GM18507 (cell line): ENCODE data around the gene AIFM3.

Experiments used
- DNase-seq: peaks from one replicate; pipeline ENCODE4 v3.0.0; 2011; ENCODE audit warnings: low read depth; ENCODE audit not compliant: insufficient read length; ENCODE audit errors: extremely low spot score
- FAIRE-seq: peaks from 2 replicates; lab custom pipeline; 2011; peaks lifted over from hg19 to GRCh38; lab: Jason Lieb, UNC

The AIFM3 gene

DNA sequence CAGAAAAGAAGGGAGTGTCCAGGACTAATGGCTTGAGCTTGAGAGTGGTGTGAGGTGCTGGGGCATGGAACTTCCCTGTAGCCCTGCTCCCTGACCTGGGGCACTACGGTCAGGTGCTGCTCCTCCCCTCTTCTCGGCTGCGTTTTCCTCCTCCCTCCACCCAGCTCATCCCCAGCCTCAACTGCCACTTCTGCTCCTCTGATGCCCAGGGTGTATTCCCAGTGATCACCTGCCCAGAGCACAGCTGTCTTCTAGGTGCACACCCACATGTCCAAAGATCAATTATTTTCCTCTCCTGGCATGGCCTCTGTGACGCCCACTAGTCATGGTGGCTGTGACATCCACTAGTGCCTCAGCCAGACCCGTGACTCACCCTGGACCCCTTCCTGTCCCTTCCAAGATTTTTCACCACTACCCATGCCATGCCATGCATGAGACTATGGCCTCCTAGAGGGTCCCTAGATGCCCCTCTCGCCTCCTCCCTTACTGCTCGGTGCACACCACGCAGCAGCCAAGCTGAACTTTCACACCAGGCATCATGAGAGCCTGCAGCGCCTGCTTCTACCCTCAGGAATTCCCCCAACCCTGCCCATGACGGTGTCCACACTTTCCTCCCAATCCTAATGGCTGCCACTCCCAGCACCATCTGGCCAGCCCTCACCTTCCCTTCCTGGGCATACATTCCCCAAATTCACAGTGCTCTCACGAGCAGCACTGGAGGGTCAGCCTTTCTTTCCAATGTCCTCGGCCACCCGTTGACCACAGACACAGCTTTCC lies 49.8 kb downstream of the AIFM3 start:
- no peak for DNase-seq
- no peak for FAIRE-seq

GRCh38 chr22:21018314-21018713 lies 51.3 kb downstream of the AIFM3 start:
- DNase-seq (no peak), FAIRE-seq (no peak)

DNA sequence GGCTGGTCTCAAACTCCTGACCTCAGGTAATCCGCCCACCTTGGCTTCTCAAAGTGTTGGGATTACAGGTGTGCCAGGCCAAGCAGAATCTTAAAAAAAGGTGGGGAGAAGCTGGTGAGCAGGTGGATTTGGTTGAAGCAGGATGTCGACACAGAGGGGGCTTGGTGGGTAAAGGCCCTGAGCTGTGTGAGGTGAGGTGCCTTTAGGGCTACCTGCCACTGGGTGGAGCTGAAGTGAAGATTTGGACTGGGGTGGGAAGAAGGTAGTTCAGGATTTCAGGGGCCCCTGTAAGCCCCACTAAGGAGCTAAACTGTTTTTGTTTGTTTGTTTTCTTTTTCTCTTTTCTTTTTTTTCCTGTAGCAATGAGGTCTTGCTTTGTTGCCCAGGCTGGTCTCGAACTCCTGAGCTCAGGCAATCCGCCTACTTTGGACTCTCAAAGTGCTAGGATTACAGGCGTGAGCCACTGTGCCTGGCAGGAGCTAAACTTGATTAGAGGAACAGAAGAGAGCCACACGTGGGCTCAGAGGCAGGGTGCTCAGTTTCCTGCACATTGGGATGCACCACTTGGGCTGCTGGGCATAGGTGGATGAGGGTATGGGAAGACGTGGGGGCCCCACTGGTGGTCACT lies 53.9 kb downstream of the AIFM3 start:
- DNase-seq: no peak

GRCh38 chr22:21022507-21022906 lies 55.5 kb downstream of the AIFM3 start:
- no peak for DNase-seq
- no peak for FAIRE-seq

More for the DNA sequence above, 53.9 kb downstream of the AIFM3 start:
- peak; percentile 41 for FAIRE-seq

GRCh38 chr22:21022955-21023614 lies 56.0 kb downstream of the AIFM3 start:
- DNase-seq: no peak
- FAIRE-seq: no peak

DNA sequence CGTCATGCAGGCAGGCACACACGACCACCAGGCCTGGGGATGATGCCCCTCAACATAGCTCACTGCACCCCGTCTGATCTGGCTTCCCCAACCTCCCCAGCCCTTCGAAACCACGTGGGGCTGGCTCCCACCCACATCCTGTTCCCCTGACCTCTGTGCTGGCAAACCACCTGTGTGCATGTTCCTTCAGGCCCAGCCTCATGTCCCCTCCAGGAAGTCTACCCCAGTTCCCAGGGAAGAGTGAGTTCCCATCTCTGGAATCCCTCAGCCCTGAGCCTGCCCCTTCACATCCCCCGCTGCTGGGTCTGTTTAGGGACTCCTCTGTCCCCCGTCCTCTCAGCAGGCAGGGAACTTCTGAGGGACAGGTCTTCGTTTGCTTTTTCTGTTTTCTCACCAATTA lies 58.2 kb downstream of the AIFM3 start:
- FAIRE-seq: no peak

DNA sequence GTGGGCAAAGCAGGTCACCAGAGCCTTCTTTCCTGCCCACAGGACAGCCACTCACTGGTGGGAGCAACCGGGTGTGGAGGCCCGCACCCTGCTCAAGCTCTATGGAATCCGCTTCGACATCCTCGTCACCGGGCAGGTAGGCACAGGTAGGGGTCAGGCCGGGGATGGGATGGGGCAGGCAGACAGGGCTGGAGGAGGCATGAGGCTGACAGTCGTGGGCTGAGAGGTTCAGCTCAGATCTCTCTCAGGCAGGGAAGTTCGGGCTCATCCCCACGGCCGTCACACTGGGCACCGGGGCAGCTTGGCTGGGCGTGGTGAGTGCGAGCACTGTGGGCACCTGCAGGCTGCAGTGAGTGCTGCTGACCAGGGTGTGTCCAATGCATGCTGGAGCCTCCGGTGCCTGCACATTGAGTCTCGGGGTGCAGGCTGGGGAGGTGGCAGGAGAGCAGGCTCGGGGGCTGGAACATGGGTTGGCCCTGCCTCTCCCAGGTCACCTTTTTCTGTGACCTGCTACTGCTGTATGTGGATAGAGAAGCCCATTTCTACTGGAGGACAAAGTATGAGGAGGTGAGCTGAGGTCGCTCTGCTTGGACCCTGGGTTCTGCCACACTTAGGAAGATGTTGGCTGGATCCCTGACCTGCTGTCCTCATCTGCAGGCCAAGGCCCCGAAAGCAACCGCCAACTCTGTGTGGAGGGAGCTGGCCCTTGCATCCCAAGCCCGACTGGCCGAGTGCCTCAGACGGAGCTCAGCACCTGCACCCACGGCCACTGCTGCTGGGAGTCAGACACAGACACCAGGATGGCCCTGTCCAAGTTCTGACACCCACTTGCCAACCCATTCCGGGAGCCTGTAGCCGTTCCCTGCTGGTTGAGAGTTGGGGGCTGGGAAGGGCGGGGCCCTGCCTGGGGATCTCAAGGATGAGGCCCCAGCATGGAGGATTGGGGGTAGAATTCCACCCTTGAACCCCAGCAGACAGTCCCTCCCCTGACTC lies 59.0 kb downstream of the AIFM3 start:
- DNase-seq: no peak
- no peak for FAIRE-seq

More for the DNA sequence above, 58.2 kb downstream of the AIFM3 start:
- DNase-seq: no peak

GRCh38 chr22:21026783-21027692 lies 60.0 kb downstream of the AIFM3 start:
- no peak for FAIRE-seq

DNA sequence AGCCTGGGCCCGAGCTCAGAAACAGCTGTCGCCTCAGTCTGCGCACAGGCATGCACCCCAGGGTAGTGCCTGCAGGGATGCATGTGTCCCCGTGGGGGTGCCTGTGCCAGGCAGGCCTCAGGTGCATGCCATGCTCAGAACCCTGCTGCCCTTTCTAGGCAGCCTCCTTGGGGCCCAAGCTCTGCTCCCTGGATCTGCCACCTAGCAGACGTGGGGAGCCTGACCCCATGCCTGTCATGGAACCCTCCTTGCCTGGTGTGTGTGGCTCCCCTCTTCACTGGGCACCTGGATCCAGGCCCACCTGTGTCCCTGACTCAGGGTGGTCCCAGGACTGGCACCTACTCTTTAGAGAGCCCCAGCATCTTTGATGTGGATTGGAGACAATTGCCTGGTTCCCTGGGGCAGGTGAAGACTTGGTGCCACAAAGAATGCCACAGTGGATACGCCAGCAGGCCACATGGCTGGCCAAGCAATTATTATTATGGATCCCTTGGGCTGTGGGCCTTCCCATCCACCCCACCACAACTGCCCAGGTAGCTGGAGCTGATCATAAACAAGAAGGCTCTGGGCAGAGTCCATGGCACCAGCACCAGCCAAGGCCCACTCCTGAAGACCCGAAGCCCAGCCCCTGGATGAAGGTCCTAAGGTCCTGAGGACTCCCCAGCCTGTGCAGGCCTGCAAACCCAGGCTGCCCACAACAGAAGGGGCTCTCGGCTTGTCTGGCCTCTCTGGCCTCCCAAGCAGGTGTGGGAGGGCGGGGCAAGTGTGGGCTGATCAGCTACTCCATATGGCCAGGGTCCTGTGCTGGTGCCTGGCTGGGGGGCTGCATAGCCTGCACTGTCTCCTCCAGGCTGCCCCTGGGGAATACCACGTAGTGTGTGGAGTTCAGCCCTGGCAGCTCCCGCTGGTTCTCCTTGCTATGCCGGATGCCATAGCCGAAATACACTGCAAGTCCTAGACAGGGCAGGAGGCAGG lies 61.5 kb downstream of the AIFM3 start:
- FAIRE-seq (no peak), DNase-seq (no peak)

More at GRCh38 chr22:21026783-21027692, 60.0 kb downstream of the AIFM3 start:
- DNase-seq: no peak

GRCh38 chr22:21029486-21030025 lies 62.5 kb downstream of the AIFM3 start:
- no peak for DNase-seq
- no peak for FAIRE-seq

DNA sequence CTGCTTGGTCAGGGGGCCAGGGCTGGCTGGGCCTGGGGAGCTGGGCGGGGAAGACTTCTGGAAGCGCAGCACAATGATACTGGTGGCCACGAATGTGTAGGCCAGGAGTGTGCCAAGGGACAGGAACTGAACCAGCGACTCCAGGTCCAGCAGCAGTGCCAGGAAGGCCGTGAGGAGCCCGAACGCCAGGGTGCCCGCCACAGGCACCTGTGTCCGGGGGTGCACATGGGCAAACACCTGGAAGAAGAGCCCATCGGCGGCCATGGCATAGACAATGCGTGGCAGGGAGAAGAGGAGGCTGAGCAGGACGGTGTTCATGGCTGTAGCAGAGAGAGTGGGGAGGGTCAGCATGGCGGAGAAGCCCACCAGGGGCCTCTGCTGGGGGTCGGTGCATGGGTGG lies 63.0 kb downstream of the AIFM3 start:
- FAIRE-seq: no peak

More for the DNA sequence above, 63.0 kb downstream of the AIFM3 start:
- DNase-seq: no peak
